IPS DF 6.9 (cell line): ENCODE data around the gene WDPCP.

ENCODE experiments used
- DNase-seq: peaks from one replicate; pipeline ENCODE4 v3.0.0-alpha.2; 2013; ENCODE audit warnings: low read depth, low spot score
- H3K27ac ChIP-seq: one replicate; pipeline ENCODE4 v1.5.1; 2013; ENCODE audit warnings: low read length, control low read depth
- H3K27me3 ChIP-seq: 2 replicates; pipeline ENCODE4 v1.6.1; 2013; ENCODE audit warnings: mild to moderate bottlenecking, low read length; ENCODE audit not compliant: control insufficient read depth, insufficient read depth
- H3K36me3 ChIP-seq: 2 replicates; pipeline ENCODE4 v1.6.1; 2013; ENCODE audit warnings: low read length; ENCODE audit not compliant: control insufficient read depth, insufficient read depth
- H3K4me1 ChIP-seq: 2 replicates; pipeline ENCODE4 v1.6.1; 2013; ENCODE audit warnings: low read length; ENCODE audit not compliant: control insufficient read depth, insufficient read depth
- H3K4me3 ChIP-seq: 2 replicates; pipeline ENCODE4 v1.5.1; 2013; ENCODE audit warnings: mild to moderate bottlenecking, low read length
- H3K9me3 ChIP-seq: 2 replicates; pipeline ENCODE4 v1.6.1; 2013; ENCODE audit warnings: low read length, inconsistent platforms; ENCODE audit not compliant: control insufficient read depth, insufficient read depth
- WGBS: extraction: QIAGEN DNeasy Blood & Tissue Kit; methylation state at CpG from one replicate; pipeline ENCODE4 v1.1.7; 2013; ENCODE audit warnings: mixed read lengths, missing lambda C conversion rate; ENCODE audit not compliant: insufficient read length, insufficient coverage; 5-methylcytosine and 5-hydroxymethylcytosine counted together

WDPCP gene

DNA sequence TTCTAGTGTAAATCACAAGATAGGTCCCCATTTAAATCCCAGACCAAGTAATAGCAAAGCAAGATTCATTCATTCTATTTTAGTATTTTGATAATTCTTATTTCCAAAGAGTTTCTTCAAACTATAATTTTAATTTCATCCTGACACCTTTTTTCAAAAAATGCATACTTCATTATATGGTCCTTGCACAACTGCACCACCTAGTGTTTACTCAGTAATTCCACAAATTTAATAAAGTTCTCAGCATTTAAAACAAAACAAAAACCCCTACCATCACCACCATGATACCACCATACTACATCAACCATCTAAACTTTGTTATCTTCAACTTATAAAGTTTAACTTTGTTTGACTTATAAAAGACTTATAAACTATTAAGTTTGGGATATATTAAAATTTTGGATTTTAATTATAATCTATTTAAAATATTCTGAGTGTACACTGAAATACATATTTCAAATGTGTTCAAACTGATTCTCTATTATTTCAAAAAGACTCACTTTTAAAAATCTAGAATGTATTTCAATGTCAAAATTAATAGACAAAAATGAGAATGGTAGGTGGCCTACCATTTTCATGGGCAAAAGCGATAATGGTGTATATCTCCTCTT, 44.2 kb downstream of the WDPCP start:
- Histone ChIP-seq H3K27me3 (no peaks in the 10 kb centered on the region), H3K4me1 (no peaks in the 10 kb centered on the region), H3K36me3 (no peaks in the 10 kb centered on the region), H3K9me3 (no peaks in the 10 kb centered on the region), H3K27ac (no peak overlapping the region), H3K4me3 (no peak overlapping the region)
- WGBS = no CpG with 5 or more reads among the region's 1 CpG
- no peak for DNase-seq

DNA sequence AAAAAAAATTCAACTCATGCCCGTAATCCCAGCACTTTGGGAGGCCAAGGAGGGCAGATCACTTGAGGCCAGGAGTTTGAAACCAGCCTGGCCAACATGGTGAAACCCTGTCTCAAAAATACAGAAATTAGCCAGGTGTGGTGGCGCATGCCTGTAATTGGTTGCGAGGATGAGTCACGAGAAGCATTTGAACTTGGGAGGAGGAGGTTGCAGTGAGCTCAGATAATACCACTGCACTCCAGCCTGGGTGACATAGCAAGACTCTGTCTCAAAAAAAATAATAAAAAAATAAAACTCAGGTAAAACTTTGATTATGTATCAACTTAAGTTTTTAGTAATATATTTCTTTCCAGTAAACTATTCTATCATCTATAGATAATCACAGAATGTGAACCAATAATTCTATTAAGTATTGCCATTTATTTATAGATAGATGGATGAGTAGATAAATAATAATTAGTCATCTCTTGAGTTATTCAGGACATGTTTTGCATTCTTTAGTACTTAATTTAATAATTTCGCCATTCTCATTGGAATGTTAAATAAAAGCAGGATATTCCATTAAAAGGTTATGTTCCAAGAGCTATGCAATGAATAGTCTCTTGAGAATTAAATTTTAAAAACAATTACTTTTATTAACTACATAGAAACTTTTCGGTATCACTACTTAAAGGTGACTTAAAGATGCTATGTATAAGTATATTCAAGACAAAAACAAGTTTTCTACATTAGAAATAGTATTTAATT, 48.7 kb downstream of the WDPCP start:
- Histone ChIP-seq H3K27ac (no peak overlapping the region), H3K36me3 (no peaks in the 10 kb centered on the region), H3K4me3 (no peak overlapping the region), H3K4me1 (no peaks in the 10 kb centered on the region), H3K9me3 (no peaks in the 10 kb centered on the region), H3K27me3 (no peaks in the 10 kb centered on the region)
- no CpG with 5 or more reads among the region's 6 CpGs for WGBS
- DNase-seq = no peak

GRCh38 chr2:63538390-63538789, 49.9 kb downstream of the WDPCP start:
- Histone ChIP-seq H3K4me3 (no peak overlapping the region), H3K27me3 (no peaks in the 10 kb centered on the region), H3K27ac (no peak overlapping the region), H3K36me3 (no peaks in the 10 kb centered on the region), H3K4me1 (no peaks in the 10 kb centered on the region), H3K9me3 (no peaks in the 10 kb centered on the region)
- no peak for DNase-seq

DNA sequence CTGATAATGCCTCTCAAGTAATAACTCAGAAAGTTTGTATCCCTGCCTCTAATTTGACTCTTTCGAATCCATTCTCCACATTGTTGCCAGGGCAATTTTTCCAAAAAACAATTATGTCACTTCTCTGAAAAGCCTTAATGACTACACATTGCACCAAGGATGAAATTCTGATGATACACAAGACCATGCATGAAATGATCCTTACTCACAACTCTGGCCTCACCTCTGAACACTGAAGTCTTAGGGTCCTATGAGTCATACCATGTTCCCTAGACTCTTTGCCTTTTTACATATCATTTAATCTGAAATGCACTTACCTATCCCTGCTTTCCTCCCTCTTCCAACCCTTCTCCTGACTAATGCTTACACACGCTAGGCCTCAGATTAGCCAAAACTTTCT, 51.0 kb downstream of the WDPCP start:
- DNase-seq = no peak
- Histone ChIP-seq H3K4me3 (no peak overlapping the region), H3K36me3 (no peaks in the 10 kb centered on the region), H3K9me3 (no peaks in the 10 kb centered on the region), H3K27me3 (no peaks in the 10 kb centered on the region), H3K4me1 (no peaks in the 10 kb centered on the region), H3K27ac (no peak overlapping the region)
- no CpG with 5 or more reads among the region's 2 CpGs for WGBS

DNA sequence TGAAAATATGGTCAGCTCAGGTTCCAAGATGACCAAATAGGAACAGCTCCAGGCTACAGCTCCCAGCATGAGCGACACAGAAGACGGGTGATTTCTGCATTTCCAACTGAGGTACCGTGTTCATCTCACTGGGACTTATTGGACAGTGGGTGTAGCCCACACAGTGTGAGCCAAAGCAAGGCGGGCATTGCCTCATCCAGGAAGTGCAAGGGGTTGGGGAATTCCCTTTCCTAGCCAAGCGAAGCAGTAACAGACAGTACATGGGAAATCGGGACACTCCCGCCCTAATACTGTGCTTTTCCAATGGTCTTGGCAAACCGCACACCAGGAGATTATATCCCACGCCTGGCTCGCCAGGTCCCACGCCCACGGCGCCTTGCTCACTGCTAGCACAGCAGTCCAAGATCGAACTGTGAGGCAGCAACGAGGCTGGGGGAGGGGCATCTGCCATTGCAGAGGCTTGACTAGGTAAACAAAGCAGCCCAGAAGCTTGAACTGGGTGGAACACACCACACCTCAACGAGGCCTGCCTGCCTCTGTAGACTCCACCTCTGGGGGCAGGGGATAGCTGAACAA, 57.5 kb downstream of the WDPCP start:
- H3K27ac ChIP-seq = no peak overlapping the region
- H3K36me3 ChIP-seq = no peaks in the 10 kb centered on the region
- H3K4me1 ChIP-seq = no peaks in the 10 kb centered on the region
- no peaks in the 10 kb centered on the region for H3K27me3 ChIP-seq
- no peak for DNase-seq
- no peaks in the 10 kb centered on the region for H3K9me3 ChIP-seq
- no CpG with 5 or more reads among the region's 16 CpGs for WGBS
- no peak overlapping the region for H3K4me3 ChIP-seq

DNA sequence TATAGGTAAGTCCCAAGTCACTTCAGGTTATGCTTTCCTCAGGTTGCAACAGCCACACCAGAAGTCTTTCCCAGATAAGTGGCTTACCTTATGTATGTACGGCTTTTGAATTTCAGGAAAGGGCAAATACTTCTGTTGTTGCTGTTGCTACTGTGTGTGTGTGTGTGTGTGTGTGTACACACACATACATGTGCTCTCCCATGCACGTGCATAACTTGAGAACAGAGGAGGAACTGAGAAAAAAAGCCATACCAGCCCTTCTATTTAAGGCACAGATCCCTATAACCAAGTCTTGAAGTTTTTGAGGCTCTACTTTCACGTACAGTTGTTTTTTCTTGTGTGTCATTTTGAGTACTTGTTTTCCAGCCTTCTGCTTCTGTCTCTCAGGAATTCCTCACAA, 62.4 kb downstream of the WDPCP start:
- H3K36me3 ChIP-seq = no peaks in the 10 kb centered on the region
- WGBS = no CpG with 5 or more reads among the region's 3 CpGs
- H3K9me3 ChIP-seq = no peaks in the 10 kb centered on the region
- H3K27me3 ChIP-seq = no peaks in the 10 kb centered on the region
- no peak for DNase-seq
- no peak overlapping the region for H3K27ac ChIP-seq
- no peaks in the 10 kb centered on the region for H3K4me1 ChIP-seq
- H3K4me3 ChIP-seq = no peak overlapping the region

DNA sequence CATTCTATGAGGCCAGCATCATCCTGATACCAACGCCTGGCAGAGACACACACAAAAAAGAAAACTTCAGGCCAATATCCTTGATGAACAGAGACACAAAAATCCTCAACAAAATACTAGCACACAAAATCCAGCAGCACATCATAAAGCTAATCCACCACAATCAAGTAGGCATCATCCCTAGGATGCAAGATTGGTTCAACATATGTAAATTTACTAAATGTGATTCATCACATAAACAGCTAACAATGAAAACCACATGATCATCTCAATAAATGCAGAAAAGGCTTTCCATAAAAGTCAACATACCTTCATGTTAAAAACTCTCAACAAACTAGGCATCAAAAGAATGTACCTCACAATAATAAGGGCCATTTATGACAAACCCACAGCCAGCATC, 65.3 kb downstream of the WDPCP start:
- Histone ChIP-seq H3K27me3 (no peaks in the 10 kb centered on the region), H3K4me3 (no peak overlapping the region), H3K27ac (no peak overlapping the region), H3K36me3 (no peaks in the 10 kb centered on the region), H3K9me3 (no peaks in the 10 kb centered on the region), H3K4me1 (no peaks in the 10 kb centered on the region)
- WGBS = no CpG with 5 or more reads among the region's 1 CpG
- DNase-seq = no peak

DNA sequence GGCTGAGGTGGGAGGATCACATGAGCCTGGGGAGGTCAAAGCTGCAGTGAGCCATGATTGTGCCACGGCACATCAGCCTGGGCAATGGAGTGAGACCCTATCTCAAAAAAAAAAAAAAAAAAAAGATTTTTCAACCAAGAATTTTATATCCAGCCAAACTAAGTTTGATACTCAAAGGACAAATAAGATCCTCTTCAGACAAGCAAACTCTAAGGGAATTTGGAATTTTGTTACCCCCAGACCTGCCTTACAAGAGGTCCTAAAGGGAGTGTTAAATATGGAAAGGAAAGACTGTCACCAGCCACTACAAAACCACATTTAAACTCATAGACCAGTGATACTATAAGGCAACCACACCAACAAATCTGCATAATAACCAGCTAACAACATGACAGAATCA, 67.5 kb downstream of the WDPCP start:
- DNase-seq = no peak
- Histone ChIP-seq H3K9me3 (no peaks in the 10 kb centered on the region), H3K27me3 (no peaks in the 10 kb centered on the region), H3K27ac (no peak overlapping the region), H3K4me1 (no peaks in the 10 kb centered on the region), H3K4me3 (no peak overlapping the region), H3K36me3 (no peaks in the 10 kb centered on the region)
- WGBS = no CpG with 5 or more reads among the region's 1 CpG

DNA sequence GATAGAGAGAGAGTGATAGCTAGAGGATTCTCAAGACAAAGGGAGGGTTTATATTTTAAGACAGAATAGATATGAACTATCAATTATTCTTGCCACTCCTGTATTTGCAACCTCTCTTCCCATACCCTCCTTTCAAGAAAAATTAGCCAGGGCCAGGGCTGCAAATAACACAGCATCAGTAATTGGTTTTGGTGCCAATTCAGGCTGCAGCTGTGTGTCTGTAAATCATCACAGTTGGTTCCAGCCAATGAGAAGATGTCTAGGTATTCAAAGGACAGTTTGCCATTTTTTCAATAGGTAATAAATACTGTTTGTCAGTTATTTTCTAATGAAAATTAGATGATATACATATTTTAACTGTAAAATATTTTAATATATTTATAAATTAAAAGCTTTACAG, 73.5 kb downstream of the WDPCP start:
- no peak for DNase-seq
- Histone ChIP-seq H3K4me1 (no peaks in the 10 kb centered on the region), H3K9me3 (no peaks in the 10 kb centered on the region), H3K27me3 (no peaks in the 10 kb centered on the region), H3K36me3 (no peaks in the 10 kb centered on the region), H3K4me3 (no peak overlapping the region), H3K27ac (no peak overlapping the region)

GRCh38 chr2:63514237-63514716, 74.0 kb downstream of the WDPCP start:
- DNase-seq = no peak
- Histone ChIP-seq H3K4me1 (no peaks in the 10 kb centered on the region), H3K4me3 (no peak overlapping the region), H3K27me3 (no peaks in the 10 kb centered on the region), H3K36me3 (no peaks in the 10 kb centered on the region), H3K9me3 (no peaks in the 10 kb centered on the region), H3K27ac (no peak overlapping the region)
- no CpG with 5 or more reads among the region's 2 CpGs for WGBS

- no peak for DNase-seq
- no peak overlapping the region for H3K4me3 ChIP-seq
- H3K4me1 ChIP-seq = no peaks in the 10 kb centered on the region
- H3K36me3 ChIP-seq = no peaks in the 10 kb centered on the region
- no peaks in the 10 kb centered on the region for H3K9me3 ChIP-seq
- no CpG with 5 or more reads among the region's 2 CpGs for WGBS
- no peak overlapping the region for H3K27ac ChIP-seq
- no peaks in the 10 kb centered on the region for H3K27me3 ChIP-seq
Measured at GRCh38 chr2:63506320-63506719, 82.0 kb downstream of the WDPCP start.
